HL-60/S4 (cell line): ENCODE data around the gene PLA2G2D.
"Not testable (repeated sequence)": the region's sequence is repeated elsewhere in the genome, so short reads cannot be mapped to it uniquely, and the experiment has no call there.

Experiments used
- in situ Hi-C: fragments of 300-500 bp; cut with MboI; formaldehyde crosslinking; loops from 2 replicates; pipeline ENCODE4 v1.14.3; 2022; ENCODE audit warnings: low sequenced_read_pairs

PLA2G2D gene

GRCh38 chr1:20143318-20143717, 24.0 kb upstream of the PLA2G2D start:
- in situ Hi-C loops = no loop called here

- in situ Hi-C loops = no loop called here
Measured at GRCh38 chr1:20142001-20142710, 22.8 kb upstream of the PLA2G2D start.

GRCh38 chr1:20141466-20141865, 22.1 kb upstream of the PLA2G2D start:
- in situ Hi-C loops = no loop called here

DNA sequence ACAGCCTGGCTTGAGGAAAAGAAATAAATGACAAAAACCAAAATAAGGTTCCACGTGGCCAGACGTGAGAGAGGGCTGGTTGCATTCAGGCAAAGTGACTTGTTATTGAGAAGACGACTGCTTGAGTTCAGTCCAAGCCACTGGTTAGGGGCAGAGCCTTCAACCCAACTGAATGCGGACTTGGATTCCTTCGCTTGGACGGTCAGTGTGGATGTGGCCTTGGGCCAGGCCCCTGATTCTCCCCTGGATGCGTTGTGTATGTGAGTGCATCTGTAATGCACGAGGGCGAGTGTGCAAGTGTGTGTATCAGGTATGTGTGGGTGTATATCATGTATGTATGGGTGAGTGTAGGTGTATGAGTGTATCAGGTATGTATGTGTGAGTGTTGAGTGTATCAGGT, 21.7 kb upstream of the PLA2G2D start:
- in situ Hi-C loops = no loop called here

DNA sequence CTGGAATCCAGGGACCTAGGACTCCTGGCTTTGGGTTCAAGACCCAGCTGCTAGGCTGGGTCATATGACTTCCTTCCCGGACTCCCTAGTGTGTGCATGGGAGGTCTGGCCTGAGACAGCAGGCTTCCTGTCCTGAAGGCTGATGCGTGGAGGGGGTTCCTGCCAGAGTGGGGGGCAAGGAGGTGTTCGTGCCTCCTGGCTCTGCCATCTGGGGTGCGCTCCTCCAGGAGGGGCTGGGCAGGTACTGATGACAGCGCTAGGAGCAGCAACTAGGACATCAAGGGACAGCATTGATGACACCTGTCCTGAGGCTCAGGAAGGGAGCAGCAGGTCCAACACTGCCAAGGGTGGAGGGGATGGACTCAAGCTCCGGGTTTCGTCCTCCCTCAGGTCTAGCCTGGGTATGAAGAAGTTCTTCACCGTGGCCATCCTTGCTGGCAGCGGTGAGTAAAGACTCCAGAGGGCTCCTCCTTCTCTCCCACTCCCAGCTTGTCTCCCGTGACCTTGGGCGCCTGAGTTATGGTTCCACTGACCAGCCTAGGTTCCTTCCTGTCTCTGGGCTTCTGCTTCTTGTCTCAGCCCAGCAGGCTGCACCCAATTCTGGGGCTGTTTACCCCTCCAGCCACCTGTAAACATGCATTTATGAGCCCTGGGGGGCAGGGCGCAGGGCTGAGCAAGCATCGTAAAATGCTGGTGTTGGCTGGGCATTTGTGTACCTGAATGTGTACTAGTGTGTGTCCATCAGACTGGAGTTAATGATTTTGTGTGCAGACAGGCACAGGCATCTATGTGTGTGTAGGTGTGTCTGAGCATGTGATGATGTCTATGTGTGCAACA, 20.7 kb upstream of the PLA2G2D start:
- in situ Hi-C loops = no loop called here

GRCh38 chr1:20138961-20139550, 19.7 kb upstream of the PLA2G2D start, which contains the start of gene PLA2G2F:
Gene PLA2G2F, plus strand, starts transcription at chr1:20139323. Its CDS starts 105 bp downstream, at chr1:20139428.
- in situ Hi-C loops = no loop called here

DNA sequence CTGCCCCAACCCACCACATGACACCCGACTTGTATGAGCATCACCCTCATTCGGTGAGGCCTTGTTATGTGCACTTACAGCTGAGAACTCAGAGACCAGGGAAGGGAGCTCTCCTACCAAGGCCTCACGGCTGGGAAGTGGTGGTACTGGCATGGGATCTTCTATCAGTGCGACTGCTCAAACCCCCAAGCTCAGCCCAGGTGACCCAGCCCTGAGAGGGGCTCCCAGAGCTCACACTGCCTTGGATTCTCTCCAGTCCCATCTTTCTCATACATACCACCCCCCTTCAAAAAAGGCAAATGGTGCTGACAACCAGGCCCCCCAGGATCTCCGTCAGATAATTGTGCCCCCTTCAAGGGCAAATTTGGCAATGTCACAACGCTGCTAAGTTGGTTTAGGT, 19.0 kb upstream of the PLA2G2D start:
- in situ Hi-C loops = no loop called here

- in situ Hi-C loops = no loop called here
Measured at GRCh38 chr1:20137604-20138003, 18.3 kb upstream of the PLA2G2D start.

GRCh38 chr1:20137055-20137454, 17.7 kb upstream of the PLA2G2D start:
- in situ Hi-C loops = no loop called here

GRCh38 chr1:20136249-20136648, 16.9 kb upstream of the PLA2G2D start:
- in situ Hi-C loops = no loop called here

DNA sequence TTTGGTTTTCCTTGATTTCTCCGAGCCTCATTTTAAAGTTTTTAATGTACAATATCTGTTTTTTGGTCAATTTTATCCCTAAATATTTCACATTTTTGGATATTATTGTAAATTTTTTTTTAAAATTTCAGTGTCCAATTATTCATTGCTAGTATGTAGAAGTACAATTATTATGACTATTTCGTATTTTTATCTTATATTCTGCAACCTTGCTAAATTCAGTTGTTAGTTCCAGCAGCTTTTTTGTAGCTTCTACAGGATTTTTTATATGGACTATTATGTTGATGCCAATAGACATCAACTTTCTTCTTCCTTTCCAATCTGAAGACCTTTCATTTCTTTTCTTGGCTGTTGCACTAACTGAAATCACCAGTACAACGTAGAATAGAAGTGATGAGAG, 15.7 kb upstream of the PLA2G2D start:
- in situ Hi-C loops = no loop called here

DNA sequence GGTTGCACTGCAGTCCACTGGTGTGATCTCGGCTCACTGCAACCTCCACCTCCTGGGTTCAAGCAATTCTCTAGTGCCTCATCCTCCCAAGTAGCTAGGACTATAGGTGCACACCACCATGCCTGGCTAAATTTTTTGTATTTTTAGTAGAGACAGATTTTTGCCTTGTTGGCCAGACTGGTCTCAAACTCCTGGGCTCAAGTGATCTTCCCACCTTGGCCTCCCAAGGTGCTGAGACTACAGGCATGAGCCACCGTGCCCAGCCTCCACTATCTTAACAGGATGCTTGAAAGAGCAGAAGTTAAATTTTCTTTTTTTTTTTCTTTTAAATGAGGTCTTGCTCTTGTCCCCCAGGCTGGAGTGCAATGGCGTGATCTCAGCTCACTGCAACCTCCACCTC, 11.2 kb upstream of the PLA2G2D start:
- in situ Hi-C loops = not testable (repeated sequence)

DNA sequence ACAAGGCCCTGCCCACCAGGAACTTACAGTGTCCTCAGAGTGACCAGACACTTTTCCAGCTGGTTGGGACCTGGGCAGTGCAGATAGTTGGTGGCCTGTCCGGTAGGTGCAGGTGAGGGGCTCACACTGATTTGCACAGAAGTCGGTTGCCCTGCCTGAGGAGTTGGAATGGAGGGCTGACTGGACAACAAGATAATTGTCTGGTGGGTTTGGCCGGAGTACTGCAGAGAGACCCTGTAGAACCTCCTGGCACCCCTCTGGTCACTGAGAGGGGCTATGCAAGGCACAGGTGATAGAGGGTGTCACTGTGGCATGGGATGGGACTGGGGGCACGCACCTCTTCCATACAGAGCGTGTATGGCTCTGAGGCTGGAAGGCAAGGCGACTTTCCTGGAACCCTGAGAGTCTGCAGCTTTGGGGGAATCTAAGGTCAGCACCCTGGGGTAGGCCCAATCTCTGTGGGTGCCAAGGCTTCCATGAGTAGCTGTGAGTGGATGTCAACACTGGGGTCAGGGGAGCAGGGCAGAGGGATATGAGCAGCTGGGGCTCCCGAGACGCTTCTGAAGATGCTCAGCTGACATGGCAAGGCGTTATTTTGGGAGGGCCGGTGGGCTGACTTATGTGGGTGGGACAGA, 7.6 kb upstream of the PLA2G2D start:
- in situ Hi-C loops = no loop called here

GRCh38 chr1:20126041-20126805, 6.9 kb upstream of the PLA2G2D start:
- in situ Hi-C loops = no loop called here

- in situ Hi-C loops = no loop called here
Measured at GRCh38 chr1:20125100-20125499, 5.8 kb upstream of the PLA2G2D start.

DNA sequence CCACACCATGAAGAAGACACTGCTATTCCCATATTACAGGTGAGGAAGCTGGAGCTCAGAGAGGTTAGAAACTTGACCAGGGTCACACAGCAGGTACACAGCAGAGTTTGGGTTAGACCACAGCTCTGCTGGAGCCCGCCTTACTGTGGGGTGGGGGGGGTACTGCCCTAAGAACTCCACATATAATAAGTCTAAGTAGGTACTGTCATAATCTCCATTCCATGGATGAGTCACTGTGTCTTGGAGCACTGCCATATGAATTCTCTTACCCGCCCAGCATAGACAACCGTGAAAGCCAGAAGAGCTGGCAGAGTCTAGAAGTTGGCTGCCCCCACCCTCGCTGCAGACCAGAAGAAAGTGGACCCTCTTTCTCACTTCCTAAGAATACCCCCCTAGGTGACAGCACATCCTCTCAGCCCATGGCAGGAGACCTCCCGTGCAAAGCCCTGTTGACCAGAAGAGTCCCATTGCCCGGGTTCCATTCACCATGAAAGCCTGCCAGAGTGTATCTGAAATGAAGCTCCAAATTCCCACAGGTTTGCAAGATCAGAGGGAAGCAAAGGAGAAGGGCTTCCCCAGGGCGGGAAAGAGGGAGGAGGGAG, 5.2 kb upstream of the PLA2G2D start:
- in situ Hi-C loops = no loop called here

- in situ Hi-C loops = no loop called here
Measured at GRCh38 chr1:20123722-20124455, 4.6 kb upstream of the PLA2G2D start.

- in situ Hi-C loops = no loop called here
Measured at GRCh38 chr1:20120796-20121195, 1.5 kb upstream of the PLA2G2D start.

DNA sequence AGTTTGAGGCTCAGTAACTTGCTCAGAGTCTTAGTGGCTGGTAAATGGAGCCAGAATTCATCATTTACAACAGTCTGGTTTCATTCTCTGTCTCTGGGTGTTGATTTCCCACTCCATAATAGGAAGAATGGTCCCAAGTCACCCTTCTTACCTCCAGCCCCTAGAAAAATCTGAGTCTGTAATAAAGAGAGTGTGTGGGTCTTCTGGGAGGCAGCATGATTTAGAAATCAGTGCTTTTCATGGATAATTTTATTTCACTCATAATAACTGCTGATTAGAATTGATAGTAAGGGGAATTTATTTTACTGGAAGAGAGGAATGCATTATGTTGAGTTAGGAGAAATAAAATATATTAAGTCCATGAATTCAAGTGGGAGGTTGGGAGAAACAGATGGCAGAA, 2.1 kb downstream of the PLA2G2D start:
- in situ Hi-C loops = no loop called here

DNA sequence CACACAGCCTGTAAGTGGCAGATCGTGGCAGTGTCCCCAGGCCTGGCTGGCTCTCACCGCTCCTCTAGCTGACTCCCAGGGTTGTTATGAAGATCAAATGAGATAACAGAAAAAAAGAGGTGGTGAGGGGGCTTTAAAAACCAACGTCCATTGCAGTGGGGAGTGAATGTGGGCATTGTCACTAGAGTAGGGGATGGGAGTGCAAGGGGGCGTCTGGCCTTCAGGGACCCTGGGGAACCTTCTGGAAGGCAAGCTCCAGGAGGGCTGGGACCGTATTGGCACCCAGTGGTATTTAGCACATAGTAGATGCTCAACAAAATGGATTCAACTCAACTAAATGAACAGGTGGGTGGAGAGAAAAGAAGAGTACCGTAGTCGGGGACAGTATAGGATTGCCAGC, 3.4 kb downstream of the PLA2G2D start:
- in situ Hi-C loops = no loop called here
